Fibroblast of skin of abdomen (primary cell): Measurements from ENCODE around the gene NPHS1.
"Not testable (repeated sequence)": the region's sequence is repeated elsewhere in the genome, so short reads cannot be mapped to it uniquely, and the experiment has no call there.

Experiments
- DNase-seq: peaks from one replicate; pipeline ENCODE4 v3.0.0-alpha.2; 2013

NPHS1 gene

DNA sequence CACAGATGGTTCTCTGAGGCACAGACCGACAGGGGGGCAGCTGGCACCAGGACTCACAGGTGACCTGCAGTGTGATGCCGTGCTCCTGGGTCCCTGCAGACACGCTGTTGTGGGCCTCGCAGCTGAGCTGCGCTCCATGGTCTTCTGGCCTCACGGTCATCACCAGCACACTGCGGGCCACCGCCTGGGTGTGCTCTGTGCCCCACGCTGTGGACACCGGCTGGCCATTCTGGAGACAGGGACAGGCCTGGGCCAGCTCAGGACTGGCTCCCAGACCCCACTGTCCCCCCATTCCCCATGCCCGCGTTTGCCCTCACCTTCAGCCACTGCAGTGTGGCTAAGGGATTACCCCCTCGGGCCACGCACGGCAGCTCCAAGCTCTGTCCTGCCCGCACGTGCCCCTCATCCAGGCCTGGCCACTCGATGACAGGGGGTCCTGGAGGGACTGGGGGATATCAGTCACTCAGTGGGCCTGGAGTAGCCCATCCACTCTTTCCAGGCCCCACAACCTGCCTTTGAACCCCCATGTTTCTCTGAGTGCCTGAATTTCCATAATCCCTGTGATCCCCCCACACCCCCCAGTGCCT is 3.3 kb downstream of the NPHS1 start:
- no peak for DNase-seq

DNA sequence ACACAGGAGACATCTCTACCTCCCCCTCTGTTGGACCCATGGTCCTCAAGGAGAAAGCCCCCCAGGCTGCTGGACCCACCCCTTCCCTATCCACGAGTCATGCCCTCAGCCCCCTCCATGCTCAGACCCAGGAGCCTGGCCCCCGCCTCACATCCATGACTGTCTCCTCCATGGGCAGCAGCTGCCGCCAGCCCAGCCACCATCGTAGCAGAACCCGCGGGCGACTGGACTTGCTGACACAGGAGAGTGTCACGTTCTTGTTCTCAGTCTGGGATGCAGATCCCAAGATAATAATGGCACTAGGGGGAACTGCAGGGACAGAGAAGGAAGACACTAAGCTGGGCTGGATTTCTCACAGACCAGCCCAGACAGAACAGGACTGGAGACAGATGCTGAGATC is 3.8 kb downstream of the NPHS1 start:
- no peak for DNase-seq

DNA sequence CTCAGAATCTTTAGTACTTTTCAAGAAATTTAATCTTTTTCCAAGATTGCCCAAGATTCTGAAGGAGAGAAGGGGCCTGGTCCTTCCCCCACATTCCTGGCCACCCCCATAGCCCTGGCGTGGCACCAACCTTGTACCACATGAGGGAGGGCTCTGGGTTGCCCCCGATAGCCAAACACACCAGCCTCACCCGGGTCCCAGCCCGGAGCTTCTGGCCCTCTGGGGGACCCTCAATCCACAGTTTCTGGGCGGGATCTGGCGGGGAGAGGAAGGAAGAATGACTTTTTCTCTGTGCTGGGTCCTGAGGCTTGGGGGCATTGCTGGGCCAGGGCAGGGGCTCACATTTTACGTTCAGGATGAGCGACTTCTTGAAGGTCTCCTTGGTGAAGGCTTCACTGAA is 4.4 kb downstream of the NPHS1 start:
- no peak for DNase-seq

DNA sequence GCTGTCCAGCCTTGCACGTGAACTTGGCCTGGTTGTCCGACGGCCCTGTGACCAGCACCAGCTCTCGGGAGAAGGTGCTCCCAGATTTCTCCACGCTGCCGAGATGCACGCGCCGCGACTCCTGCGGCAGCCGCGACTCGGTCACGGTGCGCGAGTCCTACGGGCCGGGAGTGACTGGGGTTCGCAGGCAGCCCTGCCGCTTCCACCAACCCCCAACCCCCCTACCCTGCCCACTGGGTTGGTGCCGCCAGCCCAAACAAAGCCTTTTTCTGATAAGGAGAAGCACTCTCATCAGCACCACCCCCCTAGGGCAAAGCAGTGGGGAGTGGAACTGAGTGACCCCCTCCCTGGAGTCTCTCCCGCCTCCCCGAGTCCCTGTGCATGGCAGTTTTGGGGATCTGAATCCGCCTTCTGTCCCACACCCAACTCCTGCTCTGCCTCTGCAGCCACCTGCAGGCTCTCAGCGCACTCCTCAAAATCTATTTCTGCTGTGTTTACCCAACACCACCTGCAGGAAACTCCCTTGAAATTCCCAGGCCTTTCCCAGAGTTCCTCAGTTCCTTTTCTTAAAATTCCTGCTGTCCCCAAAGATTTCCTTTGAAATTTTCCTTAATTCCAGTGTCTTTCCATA is 6.2 kb downstream of the NPHS1 start:
- no peak for DNase-seq

DNA sequence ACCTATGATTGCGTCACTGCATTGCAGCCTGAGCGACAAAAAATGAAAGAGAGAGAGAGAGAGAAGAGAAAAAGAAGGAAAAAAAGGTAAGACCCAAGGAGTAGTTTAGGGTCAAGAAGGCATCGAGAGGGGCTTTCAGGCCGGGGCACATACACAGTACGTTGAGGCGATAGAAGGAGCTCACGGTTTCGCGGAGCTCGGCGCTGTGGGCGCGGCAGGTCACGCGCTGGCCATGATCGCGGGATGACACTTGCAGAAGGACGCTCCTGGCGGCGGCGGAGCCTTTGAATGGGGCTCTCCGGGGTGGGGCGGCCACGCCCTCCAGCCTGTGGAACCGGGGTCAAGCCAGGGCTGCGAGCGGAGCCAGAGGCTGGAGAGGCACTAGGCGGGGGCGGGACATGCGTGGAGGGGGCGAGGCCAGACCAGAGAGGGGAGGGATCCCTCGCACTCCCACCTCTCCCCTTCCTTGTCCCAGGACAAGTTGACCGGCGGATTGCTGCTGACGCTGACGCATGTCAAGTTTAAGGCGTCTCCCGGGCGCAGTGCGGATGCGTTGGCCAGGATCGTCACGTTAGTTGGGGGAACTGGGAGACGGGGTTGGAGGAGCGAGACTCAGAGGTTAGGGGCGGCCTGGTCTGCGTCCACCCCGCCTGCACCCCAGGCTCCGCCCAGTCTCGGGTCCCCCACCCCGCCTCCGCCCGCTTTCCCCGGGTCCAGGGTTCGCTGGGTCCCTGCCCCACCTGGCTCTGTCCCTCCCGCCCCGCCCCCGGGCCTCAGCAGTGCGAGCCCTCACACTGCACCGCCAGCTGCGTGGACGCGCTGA is 6.9 kb downstream of the NPHS1 start:
- DNase-seq = no peak

DNA sequence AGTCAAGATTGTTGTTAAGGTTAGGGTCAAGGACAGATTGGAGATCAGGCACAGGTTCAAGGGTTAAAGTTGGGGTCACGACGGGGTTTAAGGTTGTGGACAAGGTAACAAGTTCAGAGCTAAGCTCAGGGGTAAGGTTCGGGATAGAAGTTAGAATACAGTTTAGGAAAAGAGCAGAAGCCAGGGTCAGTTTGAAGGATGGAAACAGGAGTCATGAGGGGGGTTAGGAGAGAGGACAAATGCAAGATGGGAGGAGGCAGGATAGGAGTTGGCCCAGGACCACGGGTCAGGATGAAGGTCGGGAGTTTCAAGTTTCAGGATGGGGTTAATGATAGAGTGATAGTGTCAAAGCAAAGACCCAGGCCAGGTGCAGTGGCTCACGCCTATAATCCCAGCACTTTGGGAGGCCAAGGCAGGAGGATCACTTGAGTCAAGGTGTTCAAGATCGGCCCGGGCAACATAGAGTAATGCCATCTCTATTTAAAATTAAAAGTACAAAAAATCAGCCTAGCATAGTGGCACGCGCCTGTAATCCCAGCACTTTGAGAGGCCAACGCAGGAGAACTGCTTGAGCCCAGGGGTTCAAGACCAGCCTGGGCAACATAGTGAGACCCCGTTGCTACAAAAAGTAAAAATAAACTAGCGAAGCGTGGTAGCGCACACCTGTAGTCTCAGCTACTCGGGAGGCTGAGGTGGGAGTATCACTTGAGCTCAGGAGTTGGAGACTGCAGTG is 7.7 kb downstream of the NPHS1 start:
- DNase-seq = no peak

DNA sequence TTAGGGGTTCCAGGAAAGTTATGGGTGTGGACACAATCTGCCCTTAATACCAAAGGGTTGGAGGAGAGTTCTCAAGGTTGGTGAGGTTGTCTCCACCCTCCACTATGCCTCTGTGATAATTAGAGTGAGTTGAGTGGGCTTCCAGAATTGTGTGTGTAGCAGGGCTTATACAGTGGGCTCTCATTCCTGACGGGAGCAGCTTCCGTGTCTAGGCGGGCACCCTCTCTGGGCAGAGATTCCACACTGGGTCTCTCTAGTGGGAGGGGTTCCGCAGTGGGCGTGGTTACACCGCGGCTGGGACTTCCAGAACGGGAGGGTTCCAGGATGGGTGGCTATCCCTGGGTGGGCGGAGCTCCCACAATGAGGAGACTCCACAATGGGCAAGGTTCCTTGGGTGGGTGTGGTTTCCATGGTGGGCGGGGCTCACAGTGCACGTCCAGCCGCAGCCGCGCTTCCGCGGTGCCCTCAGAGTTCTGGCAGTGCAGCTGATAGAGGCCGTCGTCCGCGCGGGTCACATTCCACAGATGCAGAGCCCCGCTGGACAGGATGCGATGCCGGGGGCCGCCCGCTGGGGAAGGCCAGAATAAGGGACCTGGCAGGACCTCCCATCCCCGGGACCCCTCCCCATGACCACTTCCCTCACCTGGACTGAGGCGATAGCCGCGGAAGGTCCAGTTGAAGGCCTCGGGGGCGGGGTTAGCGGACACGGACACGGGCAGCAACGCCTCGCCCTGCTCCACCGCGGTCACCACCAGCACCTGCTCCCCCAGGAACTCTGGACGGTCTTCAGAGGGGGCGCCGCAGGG is 8.4 kb downstream of the NPHS1 start:
- DNase-seq = no peak

DNA sequence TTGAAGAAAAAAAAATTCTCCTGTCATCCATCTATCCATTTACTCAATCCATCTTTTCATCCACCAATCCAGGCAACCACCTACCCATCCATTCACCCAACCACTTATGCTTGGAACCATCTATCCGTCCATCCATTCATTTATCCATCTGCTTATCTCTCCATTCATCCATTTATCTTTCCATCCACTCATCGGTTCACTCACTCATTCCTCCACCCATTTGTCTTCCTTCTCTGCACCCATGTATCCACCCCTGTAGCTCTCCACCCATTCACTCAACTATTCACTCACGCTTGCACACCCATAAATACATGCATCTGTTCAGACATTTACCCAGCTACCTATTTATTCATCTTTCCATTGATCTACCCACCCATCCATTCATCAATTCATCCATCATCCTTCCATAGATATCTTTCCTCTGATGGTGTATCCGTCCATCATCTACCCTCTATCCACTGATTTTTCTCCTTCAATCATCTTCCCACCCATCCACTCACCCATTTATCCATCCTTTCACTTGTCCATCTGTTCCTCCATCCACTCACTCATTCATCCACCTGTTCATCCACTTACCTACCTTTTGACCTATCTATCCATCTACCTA is 9.5 kb downstream of the NPHS1 start:
- DNase-seq = no peak

DNA sequence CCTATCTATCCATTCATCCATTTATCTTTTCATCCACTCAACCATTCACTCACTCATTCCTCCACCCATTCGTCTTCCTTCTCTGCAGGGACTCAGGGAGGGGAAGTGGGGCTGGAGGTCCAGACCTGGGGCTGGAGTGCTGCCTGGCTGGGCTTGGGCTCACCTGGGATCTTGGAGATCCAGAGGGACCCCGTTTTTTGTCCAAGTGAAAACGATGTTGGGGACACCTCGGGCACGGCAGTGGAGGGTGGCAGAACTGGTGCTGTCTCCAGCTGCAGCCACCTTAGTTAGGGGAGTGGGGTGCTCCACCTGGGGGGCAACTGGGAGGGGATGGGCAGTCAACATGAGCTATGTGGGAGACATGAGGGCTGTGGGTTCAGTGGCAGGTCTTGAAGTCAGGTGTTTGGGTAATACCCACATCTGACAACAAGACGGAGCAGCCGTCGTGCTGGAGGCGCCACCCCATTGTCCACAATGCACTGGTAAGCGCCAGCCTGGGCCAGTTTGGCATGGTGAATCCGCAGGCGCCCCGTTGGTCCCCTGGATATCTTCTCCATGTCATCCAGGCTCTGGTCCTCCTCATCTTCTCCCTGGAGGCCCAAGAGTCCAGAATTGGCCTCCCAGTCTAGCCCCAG is 10.2 kb downstream of the NPHS1 start:
- no peak for DNase-seq

DNA sequence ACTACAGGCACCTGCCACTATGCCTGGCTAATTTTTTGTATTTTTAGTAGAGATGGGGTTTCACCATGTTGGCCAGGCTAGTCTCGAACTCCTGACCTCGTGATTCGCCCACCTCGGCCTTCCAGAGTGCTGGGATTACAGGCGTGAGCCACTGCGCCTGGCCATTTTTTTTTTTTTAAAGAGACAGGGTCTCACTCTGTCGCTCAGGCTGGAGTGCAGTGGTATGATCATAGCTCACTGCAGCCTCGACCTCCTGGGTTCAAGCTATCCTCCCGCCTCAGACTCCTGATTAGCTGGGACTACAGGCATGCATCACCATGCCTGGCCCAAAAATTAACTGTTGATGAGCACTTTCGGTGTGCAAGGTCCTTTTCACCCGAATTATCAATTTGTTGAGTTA is 16.2 kb downstream of the NPHS1 start:
- not testable (repeated sequence) for DNase-seq

DNA sequence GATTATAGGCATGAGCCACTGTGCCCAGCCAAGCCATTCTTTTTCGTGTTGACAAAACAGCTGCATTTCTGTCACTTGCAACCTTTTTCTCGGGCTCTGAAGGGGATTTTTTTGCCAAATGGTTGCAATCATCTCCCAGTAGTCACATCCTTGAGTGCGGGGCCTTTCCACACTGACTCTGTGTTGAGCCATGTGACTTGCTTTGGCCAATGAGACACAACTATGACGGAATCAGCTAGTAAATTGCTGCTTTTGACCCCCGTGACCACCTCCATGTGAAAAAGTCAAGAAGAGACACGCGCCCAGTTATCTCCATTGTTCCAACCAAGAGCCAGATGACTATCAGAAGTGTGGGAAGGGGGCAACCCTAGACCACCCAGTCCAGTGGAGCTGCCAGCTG is 18.3 kb downstream of the NPHS1 start:
- no peak for DNase-seq

DNA sequence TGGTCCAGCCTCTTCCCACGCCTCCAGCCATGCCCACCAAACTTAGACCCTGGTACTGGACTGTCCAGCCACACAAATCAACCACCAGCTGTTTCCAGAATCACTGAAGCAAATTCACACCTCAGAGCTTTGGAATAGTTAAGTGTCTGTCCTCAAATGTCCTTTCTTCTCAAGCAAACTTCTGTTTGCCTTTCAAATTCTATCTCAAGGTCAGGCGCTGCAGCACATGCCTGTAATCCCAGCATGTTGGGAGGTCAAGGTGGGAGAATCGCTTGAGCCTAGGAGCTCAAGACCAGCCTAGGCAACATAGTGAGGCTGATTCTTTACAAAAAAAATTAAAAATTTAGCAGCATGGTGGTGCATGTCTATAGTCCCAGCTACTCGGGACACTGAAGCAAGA is 20.2 kb downstream of the NPHS1 start:
- no peak for DNase-seq

DNA sequence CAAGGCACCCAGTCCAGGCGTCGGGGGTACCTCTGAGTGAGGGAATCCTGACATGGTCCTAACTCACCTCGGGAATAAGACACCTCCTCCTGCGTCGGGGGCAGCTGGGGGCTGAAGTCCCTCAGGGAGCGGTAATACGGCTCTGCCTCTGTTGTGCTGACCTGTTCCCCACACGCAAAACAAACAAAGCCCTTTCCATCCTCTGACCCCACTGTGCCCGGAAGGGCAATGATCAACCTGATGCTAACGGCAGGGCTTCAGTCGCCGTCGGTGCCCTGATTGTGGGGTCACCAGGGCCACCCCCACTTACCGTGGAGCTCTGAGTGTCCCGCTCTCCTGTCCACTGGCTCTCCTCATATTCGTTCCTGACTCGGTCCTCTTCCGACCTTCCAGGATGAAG is 21.3 kb downstream of the NPHS1 start:
- no peak for DNase-seq

DNA sequence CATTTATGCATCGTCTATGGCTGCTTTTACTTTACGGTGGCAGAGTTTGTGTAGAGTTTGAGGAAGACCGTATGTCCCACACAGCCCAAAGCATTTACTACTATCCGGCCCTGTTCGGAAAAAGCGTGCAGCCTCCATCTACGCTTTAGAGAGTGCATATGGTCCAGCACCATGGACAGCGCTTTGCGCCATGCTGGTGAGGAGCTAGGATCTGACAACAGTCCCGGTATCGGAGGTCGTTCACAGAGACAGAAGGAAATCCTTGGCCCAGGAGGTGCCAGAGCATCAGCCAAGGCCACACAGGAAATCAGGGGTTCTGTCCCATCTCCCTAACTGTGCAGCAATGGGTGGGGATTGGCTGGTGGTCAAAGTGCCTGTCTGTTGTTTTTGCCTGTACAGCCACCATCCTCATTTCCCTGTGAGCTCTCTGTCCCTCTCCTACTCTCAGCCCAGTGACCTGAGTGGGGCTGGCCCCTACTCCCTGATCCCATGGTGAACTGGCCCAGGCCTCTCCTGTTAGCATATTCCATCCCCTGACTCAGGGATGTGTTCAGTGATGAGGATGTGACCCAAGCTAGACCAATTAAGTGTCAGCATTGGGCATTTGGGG is 23.5 kb downstream of the NPHS1 start:
- DNase-seq = peak; percentile 58

DNA sequence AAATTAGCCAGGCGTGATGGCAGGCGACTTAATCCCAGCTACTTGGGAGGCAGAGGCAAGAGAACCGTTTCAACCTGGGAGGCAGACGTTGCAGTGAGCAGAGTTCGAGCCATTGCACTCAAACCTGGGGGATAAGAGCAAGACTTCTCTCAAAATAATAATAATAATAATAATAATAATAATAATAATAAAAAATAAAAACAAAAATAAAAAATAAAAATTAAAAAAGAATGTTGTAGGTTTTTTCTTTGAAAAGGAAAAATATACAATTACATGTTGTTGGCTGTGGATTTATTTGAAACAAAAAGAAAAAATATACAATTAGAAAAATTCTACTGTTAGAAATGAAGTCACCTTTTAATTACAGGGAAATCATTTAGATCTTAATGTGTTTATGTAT is 28.2 kb downstream of the NPHS1 start:
- no peak for DNase-seq

DNA sequence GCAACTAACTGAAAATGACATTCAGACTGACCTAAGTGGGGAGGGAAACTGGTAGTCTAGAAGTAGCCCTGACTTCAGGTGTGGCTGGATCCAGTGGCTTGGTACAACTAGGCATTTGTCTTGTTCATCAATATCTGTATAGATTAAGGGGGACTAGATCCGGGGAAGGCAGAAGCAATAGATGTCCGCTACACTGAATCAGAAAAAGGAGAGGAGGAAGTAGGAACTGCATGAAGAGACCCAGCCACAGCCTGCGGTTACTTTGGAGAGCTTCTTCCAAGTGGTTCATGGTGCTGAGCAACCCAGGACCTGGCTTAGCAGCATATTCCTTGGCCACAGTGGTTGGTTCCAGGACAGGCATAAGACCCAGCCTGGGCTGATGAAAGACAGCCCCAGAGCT is 29.7 kb downstream of the NPHS1 start:
- no peak for DNase-seq

DNA sequence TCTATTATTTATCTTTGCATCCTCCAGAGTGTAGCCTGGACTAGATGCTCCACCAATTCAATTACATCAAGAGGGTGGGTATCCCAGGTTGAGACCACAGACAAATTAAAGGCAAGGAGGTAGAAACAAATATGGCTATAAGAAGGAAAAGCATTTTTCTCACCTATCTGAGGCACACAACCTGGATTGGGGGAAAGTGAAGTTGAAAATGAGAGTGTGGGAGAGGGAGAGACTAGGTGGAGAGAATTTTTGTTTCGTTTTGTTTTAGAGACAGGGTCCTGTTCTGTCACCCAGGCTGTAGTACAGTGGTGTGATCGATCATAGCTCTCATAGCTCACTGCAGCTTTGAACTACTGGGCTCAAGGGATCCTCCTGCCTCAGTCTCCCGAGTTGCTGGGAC is 33.9 kb downstream of the NPHS1 start:
- no peak for DNase-seq

DNA sequence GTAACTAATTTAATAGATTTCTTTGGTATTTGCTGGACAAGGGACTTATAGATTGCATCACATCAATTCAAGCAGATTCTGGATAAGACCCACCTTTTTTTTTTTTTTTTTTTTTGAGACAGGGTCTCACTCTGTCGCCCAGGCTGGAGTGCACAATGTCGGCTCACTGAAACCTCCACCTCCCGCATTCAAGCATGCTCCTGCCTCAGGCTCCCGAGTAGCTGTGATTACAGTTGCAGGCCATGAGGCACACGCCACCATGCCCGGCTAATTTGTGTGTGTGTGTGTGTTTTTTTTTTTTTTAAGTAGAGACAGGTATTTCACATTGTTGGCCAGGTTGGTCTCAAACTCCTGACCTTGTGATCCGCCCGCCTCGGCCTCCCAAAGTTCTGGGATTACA is 35.5 kb downstream of the NPHS1 start:
- DNase-seq = no peak

DNA sequence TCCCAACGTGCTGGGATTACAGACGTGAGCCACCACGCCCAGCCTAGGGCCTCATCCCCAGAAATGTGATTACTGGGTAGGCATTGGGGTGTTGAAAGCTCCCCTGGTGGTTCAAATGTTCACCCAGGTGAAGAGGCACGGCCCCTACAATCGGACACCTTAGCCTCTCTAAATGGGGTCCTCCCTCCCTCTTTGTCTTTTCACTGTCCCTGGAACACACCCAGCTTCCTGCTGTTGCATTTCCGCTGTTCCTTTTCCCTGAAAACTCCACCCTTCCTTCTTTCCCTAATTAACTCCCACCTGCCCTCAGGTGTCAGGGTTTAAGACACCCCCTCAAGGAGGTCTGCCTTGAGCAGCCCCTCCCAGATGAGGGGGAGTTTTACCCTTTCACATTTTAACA is 36.0 kb downstream of the NPHS1 start:
- DNase-seq = no peak

DNA sequence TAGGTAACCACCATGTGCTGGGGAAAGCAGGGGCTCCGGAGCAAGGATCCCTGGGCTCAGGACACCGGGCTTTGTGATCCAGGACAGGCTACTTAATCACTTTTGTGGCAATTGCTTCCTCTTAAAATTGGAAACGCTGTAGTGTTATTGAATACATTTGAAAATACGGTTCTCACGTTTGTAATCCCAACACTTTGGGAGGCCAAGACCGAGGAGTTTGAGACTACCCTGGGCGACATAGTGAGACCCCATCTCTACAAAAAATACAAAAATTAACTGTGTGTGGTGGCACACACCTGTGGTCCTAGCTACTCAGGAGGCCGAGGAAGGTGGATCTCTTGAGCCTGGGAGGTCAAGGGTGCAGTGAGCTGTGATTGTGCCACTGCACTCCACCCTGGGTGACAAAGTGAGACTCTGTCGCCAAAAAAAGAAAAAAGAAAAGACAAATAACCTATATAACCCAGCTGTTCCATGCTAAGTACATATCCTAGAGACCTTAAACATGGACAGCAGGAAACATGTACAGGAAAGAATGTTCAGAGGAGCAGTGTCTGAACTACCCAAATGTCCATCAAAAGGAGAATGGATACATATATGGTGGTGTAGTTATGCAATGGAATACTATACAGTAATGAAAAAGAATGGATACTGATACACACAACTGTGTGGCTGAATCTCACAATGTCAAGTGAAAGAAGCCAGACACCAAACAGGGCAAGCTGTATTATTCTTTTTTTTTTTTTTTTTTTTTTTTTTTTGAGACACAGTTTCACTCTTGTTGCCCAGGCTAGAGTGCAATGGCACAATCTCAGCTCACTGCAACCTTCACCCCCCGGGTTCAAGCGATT is 39.0 kb downstream of the NPHS1 start:
- DNase-seq = no peak
